H1 (cell line): ENCODE data around the gene FSIP1. TPM values are rescaled to one million over a fixed set of nuclear protein-coding genes. Genes with fewer than 3 reads are reported as not detected.

ENCODE experiments used
- KDM5A ChIP-seq: fragments of 200-600 bp; IDR thresholded peaks from 2 replicates; pipeline ENCODE4 v1.7.1; 2012; ENCODE audit warnings: mild to moderate bottlenecking, low read length, inconsistent platforms, mixed read lengths
- polyA plus RNA-seq, 7 experiments: library from polyadenylated mRNA; depleted of rRNA in 3 of 7; stranded (reverse) in 5 of 7; unstranded in 2 of 7; fragments of >200 nt in 5 of 7; fragments of 200-250 nt in 2 of 7; gene quantifications; 1 replicate in 5 of 7; 2 replicates in 1 of 7; 4 replicates in 1 of 7; pipeline versions ENCODE4 v1.2.1 to v1.2.3, GENCODE V29; 2011 to 2013; ENCODE audit warnings: missing spikeins in 2 of 7, mixed read lengths in 2 of 7
- total RNA-seq: library from RNA; stranded (reverse); fragmentation: NEBNext Ultra II Directional; extraction: Animal tissue kit (Norgen Biotek cat#: 25700); gene quantifications from 2 replicates; pipeline ENCODE4 v1.2.1, GENCODE V29; 2021
- TF ChIP-seq, protein P1 (sequence below): IDR thresholded peaks from 2 replicates; pipeline ENCODE4 v1.6.1; 2012; ENCODE audit warnings: low read length, inconsistent platforms

FSIP1 gene
- total and polyA plus RNA-seq, 2 of the 8 experiments (the other 6 are each of a cell fraction or from before 2014, with no cell fraction given): 0.18 to 1.3 TPM

DNA sequence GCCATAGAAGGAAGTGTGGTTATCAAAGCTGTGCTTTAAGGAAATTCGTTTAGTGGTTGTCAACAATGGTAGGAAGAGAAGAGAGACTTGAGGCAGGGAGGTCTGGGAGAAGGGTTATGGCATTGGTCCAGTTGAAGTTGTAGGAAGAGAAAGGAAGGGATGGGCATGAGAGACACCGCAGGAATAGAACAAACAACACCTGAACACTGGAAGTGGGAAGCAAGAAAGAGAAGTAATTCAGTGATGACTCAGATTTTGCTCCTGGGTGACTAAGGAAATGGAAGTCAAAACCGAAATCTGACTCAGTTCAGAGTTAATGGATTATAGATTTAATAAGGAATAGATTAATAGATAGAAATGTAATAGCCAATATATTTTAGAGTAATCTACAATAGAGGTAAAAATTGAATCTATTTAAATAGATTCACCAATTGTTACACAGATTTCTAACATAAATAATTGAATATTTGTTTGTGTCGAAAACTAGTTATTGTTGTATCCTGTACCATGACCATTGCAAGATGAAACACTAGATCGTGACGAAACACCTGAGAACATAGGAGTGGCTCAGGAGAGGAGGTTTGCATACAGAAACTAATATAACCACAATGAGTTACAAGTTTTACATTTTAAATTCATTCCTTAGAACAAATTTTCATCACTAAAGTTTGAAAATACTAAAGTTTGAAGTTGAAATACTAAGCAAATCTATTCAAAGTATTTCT lies 165.7 kb downstream of the FSIP1 start (continued):
- TF ChIP-seq KDM5A: no peak
- TF ChIP-seq, protein P1, sequence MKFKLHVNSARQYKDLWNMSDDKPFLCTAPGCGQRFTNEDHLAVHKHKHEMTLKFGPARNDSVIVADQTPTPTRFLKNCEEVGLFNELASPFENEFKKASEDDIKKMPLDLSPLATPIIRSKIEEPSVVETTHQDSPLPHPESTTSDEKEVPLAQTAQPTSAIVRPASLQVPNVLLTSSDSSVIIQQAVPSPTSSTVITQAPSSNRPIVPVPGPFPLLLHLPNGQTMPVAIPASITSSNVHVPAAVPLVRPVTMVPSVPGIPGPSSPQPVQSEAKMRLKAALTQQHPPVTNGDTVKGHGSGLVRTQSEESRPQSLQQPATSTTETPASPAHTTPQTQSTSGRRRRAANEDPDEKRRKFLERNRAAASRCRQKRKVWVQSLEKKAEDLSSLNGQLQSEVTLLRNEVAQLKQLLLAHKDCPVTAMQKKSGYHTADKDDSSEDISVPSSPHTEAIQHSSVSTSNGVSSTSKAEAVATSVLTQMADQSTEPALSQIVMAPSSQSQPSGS: no peak
